Effector memory CD8-positive, alpha-beta T cell (primary cell): Measurements from ENCODE around the gene LRTM2.

Source experiments
- ATAC-seq: fragments of 150-1000 bp; cut with Tn5 transposase; replicated peaks from 2 replicates; pipeline ENCODE4 v1.10.0; 2021; ENCODE audit warnings: mild to moderate bottlenecking, moderate library complexity
- DNase-seq, 3 experiments: peaks; one replicate each; pipeline ENCODE4 v3.0.0; 2021
- H3K27ac Mint-ChIP-seq, 2 donors: one replicate each; pipeline ENCODE4 v1.8.0; 2022; ENCODE audit warnings: mild to moderate bottlenecking in 2 of 2, mixed read lengths in 2 of 2, moderate library complexity in 2 of 2
- H3K27me3 Mint-ChIP-seq, 2 donors: one replicate each; pipeline ENCODE4 v1.8.0; 2022; ENCODE audit warnings: mixed read lengths in 2 of 2
- H3K36me3 Mint-ChIP-seq: one replicate; pipeline ENCODE4 v1.8.0; 2022; ENCODE audit warnings: mild to moderate bottlenecking, moderate library complexity, mixed read lengths; ENCODE audit not compliant: insufficient read depth
- H3K4me1 Mint-ChIP-seq, 2 donors: one replicate each; pipeline ENCODE4 v1.8.0; 2022; ENCODE audit warnings: low read depth in 2 of 2, mixed read lengths in 2 of 2
- H3K4me3 Mint-ChIP-seq, 2 donors: one replicate each; pipeline ENCODE4 v1.8.0; 2022; ENCODE audit warnings: mild to moderate bottlenecking in 2 of 2, mixed read lengths in 2 of 2, moderate library complexity in 2 of 2
- H3K9me3 Mint-ChIP-seq, 2 donors: one replicate each; pipeline ENCODE4 v1.8.0; 2022; ENCODE audit warnings: mixed read lengths in 2 of 2

The LRTM2 gene

DNA sequence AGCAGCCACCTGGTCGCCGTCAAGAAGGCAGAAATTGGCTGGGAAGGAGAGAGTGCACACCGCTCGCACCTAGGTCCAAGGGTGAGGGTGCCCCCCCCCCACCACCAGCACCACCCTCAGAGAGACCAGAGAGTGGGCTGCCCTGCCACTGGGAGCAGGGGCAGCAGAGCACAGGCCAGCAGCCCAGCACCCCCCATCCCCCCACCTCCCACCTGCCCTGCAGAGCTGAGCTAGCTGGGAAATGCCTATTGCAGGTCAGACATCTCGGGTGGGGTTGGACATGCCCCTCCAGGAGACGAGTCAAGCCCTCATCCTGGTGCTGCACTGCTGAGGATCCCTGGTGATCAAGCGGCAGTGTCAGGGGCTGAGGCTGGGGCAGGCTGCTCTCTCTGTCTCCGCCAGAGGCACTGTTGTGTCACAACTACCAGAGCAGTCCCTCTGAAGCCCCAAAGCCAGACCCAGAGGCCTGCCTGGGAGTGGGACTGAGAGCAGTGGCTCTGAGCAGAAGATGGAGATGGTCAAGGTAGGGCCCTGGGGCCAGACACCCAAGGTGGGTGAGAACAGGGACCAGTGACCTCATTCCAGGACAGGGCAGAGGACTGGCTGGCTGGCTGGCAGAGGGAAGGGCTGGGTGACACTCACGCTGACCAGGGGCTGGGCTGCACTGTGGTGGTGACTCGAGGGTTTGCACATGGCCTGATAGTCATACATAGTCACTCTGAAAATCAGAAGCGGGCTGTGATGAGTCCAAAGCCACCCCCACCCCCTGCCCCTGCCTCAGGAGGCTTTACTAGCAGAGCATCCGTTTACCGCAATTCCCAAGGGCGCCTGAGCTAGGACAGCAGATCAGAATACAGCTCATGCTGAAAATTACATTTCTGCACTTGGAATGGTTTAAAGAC, 19.7 kb upstream of the LRTM2 start:
- Mint-ChIP-seq H3K27me3 (no peaks in the 10 kb centered on the region), H3K9me3 (peaks cover 0 to 1% of the 10 kb centered on the region in 2 donors), H3K27ac (no peak overlapping the region), H3K4me1 (peaks cover 13 to 26% of the 10 kb centered on the region in 2 donors), H3K4me3 (no peak overlapping the region), H3K36me3 (peaks cover 18% of the 10 kb centered on the region)
- ATAC-seq, result no peak
- peak in 2 of 3 experiments; percentile 27 to 51 for DNase-seq

DNA sequence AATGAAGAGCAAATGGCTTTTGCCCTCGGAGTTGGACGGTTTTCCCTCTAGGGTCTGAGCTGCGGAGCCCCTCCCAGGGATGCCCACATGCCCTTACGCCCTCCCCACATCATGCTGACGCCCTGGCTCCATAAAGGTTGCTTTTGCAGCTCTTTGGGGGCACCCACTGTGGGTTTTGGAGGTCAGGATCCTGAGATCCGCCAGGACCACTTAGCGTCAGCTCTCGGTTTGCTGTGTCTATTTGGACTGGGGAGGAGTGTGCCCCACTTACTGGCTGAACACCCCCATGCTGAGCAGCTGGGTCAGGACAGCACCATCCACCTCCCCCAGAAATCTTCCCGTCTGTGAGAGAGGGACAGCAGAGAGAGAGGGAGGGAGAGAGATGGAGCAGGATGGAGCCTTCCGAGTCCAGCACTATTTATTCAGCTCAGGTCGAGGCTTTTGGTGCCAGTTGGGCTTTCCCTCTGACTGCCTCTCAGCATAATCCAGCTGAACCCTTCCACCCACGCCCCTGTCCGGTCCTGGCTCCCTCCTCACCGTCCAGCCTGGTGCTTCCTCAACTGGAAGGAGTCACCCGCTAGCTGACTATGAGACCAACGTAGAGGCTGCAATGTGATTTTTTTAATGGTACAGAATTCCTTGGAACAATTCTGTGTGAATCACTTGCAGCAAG, 18.9 kb upstream of the LRTM2 start:
- Mint-ChIP-seq H3K4me1 (peaks cover 9 to 24% of the 10 kb centered on the region in 2 donors), H3K27me3 (no peaks in the 10 kb centered on the region), H3K4me3 (no peak overlapping the region), H3K27ac (no peak overlapping the region), H3K36me3 (peaks cover 15% of the 10 kb centered on the region), H3K9me3 (peaks cover 0 to 1% of the 10 kb centered on the region in 2 donors)
- no peak for DNase-seq
- ATAC-seq, result no peak

DNA sequence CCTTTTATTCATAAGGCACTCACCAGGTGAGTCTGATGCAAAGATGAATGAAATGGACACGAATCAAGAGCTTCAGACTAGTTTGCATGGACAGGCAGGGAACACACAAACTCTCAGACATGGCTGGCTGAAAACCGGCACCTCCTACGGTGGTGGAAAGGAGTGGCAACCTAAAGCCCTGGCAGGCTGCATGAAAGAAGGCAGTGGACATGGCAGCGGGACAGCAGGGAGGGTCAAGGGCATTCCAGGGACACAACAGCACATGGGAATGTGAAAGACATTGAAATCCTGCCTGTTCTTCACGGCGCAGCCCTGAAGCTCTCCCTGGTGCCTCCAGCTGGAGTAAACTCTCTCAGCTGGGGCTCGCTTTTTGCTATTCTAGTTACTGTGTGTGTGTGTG, 16.6 kb upstream of the LRTM2 start:
- H3K36me3 Mint-ChIP-seq, result peaks cover 5% of the 10 kb centered on the region
- no peaks in the 10 kb centered on the region for H3K27me3 Mint-ChIP-seq
- peaks cover 0 to 1% of the 10 kb centered on the region in 2 donors for H3K9me3 Mint-ChIP-seq
- peaks cover 9 to 26% of the 10 kb centered on the region in 2 donors for H3K4me1 Mint-ChIP-seq
- DNase-seq (no peak), ATAC-seq (no peak)
- no peak overlapping the region for H3K4me3 Mint-ChIP-seq
- no peak overlapping the region for H3K27ac Mint-ChIP-seq

DNA sequence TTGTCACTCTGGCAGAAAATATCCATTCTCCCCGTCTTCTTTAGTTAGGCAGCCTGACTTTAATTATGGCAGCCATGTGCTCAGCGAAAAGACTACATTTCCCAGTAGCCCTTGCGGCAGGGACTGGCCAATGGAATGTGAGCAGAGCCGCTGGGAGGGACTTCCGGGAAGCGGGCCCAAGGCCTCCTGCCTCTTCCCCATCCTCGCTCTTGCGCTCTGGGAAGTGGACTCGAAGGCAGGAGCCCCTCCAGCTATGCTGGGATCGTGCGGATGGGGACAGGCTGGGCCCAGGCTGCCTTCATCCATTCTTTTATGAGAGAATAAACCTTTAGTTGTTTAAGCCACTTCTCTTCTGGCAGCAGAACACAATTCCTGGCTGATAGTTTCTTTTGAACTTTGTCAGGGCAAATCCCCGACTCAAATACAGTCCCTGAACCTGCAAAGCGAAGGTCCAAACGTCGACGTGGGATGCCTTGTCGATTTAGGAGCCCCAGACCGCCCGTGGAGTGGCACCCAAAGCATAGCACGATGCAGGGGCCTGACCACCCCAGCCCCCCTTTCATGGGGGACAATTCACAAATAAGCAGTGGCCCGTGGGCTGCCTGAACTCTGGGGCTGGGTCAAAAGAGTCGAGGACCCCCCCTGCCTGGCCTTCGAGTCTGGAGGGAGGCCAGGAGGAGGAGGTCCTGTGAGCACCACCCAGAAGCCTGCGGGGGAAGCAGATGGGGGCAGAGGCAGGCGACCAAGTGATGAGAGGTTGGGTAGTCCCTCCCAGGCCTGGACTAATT, 15.6 kb upstream of the LRTM2 start:
- no peaks in the 10 kb centered on the region for H3K27me3 Mint-ChIP-seq
- H3K27ac Mint-ChIP-seq, result peak overlapping the region; percentile 88 to 89
- H3K4me1 Mint-ChIP-seq, result peaks cover 13 to 28% of the 10 kb centered on the region in 2 donors
- H3K9me3 Mint-ChIP-seq, result peaks cover 0 to 1% of the 10 kb centered on the region in 2 donors
- DNase-seq, result peak; percentile 78 to 88 (median 80)
- peak overlapping the region; percentile 57 for H3K4me3 Mint-ChIP-seq
- peak; percentile 86 for ATAC-seq
- H3K36me3 Mint-ChIP-seq, result peaks cover 4% of the 10 kb centered on the region

DNA sequence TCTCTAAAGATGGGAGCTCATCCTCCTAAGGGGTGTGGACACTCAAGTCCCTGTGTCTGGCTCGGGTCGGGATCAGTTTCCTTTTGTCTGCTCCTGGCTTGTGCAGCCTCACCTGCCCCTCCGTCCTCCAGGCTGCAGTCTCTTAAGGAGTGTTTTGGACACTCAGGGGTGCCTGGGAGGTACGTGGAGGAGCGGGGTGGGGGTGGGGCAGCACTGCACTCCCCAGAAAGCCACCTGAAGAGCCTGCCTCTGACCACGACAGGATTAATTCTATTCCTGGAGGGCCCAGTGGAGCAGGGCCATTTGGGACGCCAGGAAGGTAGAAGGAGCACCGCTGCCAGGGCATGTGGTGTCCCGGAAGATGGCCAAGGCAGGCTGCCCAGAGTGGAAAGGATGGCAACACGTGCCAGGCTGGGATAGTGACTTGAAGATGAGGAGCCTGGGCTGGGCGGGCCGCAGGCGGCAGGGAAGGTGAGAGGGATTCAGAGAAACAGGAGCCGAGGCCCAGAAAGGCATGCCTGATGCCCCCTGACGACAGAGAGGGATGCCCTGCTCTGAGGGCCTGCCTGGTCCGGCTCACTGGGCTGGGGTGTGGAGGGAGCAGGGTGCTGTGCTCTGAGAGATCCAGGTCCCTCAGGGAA, 14.8 kb upstream of the LRTM2 start:
- Mint-ChIP-seq H3K36me3 (peaks cover 4% of the 10 kb centered on the region), H3K4me3 (peak overlapping the region in 1 of 2 donors; percentile 2), H3K27me3 (peaks cover 0 to 6% of the 10 kb centered on the region in 2 donors), H3K27ac (peak overlapping the region in 1 of 2 donors; percentile 59), H3K4me1 (peaks cover 12 to 31% of the 10 kb centered on the region in 2 donors), H3K9me3 (peaks cover 0 to 1% of the 10 kb centered on the region in 2 donors)
- DNase-seq (no peak), ATAC-seq (no peak)

DNA sequence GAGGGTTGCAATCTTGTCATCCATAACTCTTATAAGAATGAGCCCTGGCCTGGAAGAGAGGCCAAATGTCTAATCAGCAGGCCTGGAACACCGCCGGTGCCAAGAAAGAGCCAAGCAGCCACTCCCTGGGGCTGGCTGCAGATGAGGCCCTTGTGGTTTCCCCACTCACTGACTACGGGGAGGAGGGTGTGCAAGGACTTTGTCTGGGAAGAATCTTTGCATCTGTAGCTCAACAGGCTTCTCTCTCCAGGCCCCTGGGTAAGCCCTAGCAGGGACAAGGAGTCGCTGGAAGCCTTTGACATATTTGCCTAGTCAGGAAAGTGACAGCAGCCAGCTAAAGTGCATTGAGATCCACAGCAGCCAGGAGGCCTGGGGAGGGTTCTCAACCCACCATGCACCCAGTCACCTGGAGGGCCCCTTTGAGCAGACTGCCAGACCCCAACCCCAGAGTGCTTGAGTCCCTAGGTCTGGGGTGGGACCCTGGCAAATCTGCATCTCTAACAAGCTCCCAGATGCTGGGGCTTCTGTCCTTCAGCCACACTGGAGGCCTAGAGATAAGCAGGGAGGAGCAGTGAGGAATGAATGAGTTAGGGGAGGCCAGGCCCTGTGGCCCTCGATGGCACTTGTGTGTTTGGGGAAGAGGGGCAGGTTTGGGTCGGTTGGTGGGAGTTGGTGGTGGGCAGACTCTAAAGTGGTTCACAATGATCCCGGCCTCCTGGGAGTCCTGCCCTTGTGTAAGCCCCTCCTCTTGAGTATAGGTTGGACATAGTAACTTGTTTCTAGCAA, 13.9 kb upstream of the LRTM2 start:
- Mint-ChIP-seq H3K36me3 (peaks cover 4% of the 10 kb centered on the region), H3K27ac (peak overlapping the region; percentile 32 to 59), H3K4me3 (no peak overlapping the region), H3K27me3 (peaks cover 0 to 13% of the 10 kb centered on the region in 2 donors), H3K9me3 (peaks cover 0 to 1% of the 10 kb centered on the region in 2 donors), H3K4me1 (peaks cover 10 to 35% of the 10 kb centered on the region in 2 donors)
- no peak for ATAC-seq
- no peak for DNase-seq

DNA sequence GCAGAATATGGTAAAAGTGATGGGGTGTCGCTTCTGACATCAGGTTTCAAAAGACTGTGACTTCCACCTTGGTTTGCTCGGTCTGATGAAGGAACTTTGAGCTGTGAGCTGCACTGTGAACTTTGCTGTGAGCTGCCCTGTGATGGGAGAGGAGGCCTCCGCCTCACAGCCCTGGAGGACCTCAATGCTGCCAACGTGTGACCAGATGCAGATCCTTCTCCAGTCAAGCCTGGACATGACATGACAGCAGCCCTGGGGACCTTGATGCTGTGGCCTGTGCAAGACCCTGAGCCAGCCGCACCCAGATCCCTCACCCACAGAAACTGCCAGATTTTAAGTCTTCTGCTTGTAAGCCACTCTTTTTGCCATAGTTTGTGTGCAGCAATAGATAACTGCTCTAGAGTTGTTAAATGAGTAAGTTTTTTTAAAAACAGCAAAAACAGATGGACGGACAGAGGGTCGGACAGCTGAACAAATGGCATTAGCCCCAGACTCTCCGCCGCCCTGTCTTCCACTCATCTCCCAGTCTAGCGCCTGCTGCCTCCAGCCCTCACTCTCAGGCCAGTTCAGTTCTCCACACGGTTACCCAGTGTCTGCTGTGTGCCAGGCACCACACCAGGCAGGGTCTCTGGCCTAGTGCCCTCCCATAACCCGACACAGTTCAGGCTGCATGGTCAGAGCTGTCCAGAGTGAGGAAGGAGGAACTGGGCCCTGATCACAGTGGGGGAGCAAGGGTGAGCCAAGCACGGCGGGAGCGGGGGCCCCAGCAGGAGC, 13.1 kb upstream of the LRTM2 start:
- peaks cover 13 to 35% of the 10 kb centered on the region in 2 donors for H3K4me1 Mint-ChIP-seq

DNA sequence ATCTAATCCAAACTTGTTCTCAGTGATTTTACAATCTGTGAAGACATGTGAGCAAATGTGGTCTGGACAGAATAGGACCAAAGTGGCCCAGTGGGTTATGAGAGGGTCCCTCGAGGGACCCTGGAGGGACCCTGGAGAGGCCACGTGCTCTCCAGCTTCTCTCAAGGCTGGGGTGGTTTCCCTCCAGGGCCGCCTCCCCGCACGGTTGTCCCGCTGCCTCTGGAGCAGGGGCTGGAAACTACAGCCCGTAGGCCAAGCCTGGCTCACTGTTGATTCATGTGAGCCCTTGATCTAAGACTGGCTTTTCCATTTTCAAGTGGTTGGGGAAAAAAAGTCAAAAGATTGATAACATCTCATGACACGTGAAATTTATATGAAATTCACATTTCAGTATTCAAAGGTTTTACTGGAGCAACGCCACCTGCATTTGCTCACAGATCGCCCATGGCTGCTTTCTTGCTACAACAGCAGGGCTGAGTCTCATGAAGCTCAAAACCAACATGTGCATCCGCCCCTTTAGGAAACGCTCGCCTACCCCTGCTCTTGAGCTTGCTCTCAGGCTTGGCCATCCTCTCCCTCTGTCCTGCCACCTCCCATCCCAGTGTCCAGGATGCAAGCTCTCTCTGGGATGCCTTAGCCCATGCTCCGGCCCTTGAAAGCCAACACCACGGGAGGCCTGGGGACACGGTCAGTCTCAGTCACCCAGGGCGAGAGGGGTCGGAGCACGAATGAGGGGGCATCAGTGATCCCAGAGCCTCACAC, 12.1 kb upstream of the LRTM2 start:
- peaks cover 13 to 38% of the 10 kb centered on the region in 2 donors for H3K4me1 Mint-ChIP-seq
- peaks cover 0 to 13% of the 10 kb centered on the region in 2 donors for H3K27me3 Mint-ChIP-seq
- H3K4me3 Mint-ChIP-seq, result peak overlapping the region in 1 of 2 donors; percentile 84
- H3K9me3 Mint-ChIP-seq, result peaks cover 0 to 1% of the 10 kb centered on the region in 2 donors
- peaks cover 4% of the 10 kb centered on the region for H3K36me3 Mint-ChIP-seq
- DNase-seq (no peak), ATAC-seq (no peak)
- peak overlapping the region in 1 of 2 donors; percentile 81 for H3K27ac Mint-ChIP-seq

More for the DNA sequence above, 13.1 kb upstream of the LRTM2 start:
- Mint-ChIP-seq H3K4me3 (no peak overlapping the region), H3K36me3 (peaks cover 4% of the 10 kb centered on the region), H3K9me3 (peaks cover 0 to 1% of the 10 kb centered on the region in 2 donors), H3K27me3 (peaks cover 0 to 13% of the 10 kb centered on the region in 2 donors), H3K27ac (peak overlapping the region in 1 of 2 donors; percentile 32)
- no peak for ATAC-seq
- no peak for DNase-seq

DNA sequence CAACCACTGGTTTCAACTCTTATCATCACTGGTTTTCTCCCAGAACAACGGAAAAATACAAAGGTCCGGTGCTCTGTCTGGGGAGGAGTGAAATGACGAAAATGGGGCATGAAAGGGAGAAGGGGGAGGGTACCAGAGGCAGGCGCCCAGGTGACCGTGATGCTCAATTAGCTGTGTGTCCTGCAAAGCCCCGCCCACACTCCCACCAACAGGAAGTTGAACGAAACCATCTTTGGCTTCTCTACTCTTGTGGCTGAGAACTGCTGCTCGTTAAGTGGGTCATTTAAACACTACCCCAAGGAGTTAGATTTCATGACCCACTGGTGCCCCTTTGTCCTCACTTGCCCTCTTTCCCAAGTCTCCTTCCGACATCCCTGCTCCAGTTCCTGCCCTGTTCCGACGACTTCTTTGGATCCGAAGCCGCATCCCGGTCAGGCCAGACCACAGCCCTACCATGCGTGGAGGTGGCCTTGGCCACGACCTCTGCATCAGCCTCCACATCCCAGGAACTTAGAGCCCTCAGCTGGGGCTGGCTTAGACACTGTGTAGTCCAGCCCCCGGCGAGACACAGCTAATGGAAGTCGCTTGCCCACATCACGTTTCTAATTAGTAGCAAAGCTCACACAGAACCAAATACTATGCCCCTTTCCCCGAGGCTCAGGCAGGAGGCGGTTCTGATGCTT, 11.4 kb upstream of the LRTM2 start:
- peaks cover 0 to 13% of the 10 kb centered on the region in 2 donors for H3K27me3 Mint-ChIP-seq
- ATAC-seq, result peak; percentile 61
- peak in 2 of 3 experiments; percentile 21 to 22 for DNase-seq
- peaks cover 4% of the 10 kb centered on the region for H3K36me3 Mint-ChIP-seq
- H3K9me3 Mint-ChIP-seq, result peaks cover 0 to 1% of the 10 kb centered on the region in 2 donors
- peak overlapping the region in 1 of 2 donors; percentile 86 for H3K27ac Mint-ChIP-seq
- peak overlapping the region in 1 of 2 donors; percentile 84 for H3K4me3 Mint-ChIP-seq
- peaks cover 13 to 38% of the 10 kb centered on the region in 2 donors for H3K4me1 Mint-ChIP-seq

DNA sequence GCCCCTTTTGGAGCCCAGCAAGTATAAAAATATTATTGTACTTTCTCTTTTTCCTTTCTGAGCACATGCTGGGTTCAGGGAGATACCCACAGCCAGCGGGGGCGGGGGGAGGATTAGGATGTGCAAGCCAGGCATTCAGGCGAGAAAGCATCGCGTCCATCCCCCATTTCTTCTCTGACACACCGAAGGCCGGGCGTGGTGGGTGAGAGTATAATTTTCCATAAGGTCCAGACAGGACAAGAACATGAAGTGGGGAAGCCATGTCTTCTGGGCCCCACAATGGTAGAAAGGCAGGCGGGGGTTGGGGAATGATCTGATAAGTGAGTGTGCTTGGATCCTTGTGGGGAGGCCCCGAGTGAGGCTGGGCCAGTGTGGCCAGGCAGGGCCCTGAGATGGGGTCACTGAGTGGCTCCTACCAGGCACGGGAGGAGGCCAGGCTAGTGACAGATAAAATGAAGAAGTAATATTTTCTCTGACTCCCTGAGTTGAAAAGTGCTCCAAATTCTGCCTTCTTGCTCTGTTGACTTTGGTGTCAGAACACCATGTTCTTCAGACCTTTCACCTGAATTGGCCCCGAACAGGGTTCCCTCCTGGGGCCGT, 10.7 kb upstream of the LRTM2 start:
- Mint-ChIP-seq H3K4me3 (peak overlapping the region in 1 of 2 donors; percentile 84), H3K36me3 (peaks cover 4% of the 10 kb centered on the region), H3K4me1 (peaks cover 8 to 34% of the 10 kb centered on the region in 2 donors), H3K27me3 (peaks cover 4 to 14% of the 10 kb centered on the region in 2 donors), H3K9me3 (no peaks in the 10 kb centered on the region), H3K27ac (peak overlapping the region in 1 of 2 donors; percentile 86)
- DNase-seq, result no peak
- no peak for ATAC-seq
